ENCODE data around the gene NANOS3. TPM values are rescaled to one million over a fixed set of nuclear protein-coding genes. Genes with fewer than 3 reads are reported as not detected.
A peak's percentile ranks its signal among the peaks of the same experiment; 100 is the strongest.
"Not testable (repeated sequence)": the region's sequence is repeated elsewhere in the genome, so short reads cannot be mapped to it uniquely, and the experiment has no call there.

The NANOS3 gene
- total and polyA plus RNA-seq, 10 of the 15 experiments (the other 5 are each of a cell fraction or from before 2014, with no cell fraction given) = 0.31 to 1.7 (median 0.81) TPM

DNA sequence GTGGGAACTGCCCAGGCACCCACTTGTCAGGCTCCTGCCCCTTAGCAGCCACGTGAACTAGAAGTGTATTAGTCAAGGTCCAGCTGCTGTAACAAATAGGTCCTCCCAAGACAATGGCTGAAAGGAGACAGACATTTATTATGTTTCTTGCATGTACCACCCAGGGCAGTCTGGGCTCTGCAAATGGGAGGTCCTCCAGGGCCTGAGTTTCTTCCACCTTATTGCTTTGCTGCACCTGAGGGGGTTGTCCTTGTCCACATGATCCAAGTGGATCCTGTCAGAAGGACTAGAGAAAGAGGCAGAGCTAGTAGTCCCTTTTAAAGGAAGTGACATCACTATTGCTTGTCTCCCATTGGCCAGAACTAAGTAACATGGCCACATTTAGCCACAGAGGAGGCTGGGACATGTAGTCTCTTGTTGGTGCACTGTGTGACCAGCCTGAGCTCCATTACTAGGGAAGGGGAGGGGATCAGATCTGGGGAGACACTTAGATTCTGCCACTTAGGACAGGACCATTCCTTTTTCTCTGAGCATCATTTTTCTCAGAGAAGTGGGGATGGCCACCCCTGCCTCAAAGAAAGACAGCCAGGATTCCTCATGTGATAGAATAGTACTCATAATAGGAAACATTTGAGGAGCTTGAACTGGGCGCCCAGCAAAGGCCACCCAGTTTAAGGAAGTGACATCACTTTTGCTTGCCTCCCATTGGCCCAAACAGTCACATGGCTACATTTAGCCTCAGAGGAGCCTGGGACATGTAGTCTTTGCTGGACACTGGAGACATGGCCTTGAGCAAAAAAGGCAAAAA is 44.2 kb downstream of the NANOS3 start (continued):
- TF ChIP-seq IKZF1 (conservative IDR thresholded peaks at IDR 0.05) (0 out of 2 replicates have a peak, but pooled peaks have one; percentile 14), YY1 (IDR thresholded peaks at IDR 0.05; ENCODE audit: low read depth, low read length) (peak; percentile 90), HCFC1 (IDR thresholded peaks at IDR 0.05; ENCODE audit: low read length) (peak; percentile 74)
- TF ChIP-seq, protein P1, sequence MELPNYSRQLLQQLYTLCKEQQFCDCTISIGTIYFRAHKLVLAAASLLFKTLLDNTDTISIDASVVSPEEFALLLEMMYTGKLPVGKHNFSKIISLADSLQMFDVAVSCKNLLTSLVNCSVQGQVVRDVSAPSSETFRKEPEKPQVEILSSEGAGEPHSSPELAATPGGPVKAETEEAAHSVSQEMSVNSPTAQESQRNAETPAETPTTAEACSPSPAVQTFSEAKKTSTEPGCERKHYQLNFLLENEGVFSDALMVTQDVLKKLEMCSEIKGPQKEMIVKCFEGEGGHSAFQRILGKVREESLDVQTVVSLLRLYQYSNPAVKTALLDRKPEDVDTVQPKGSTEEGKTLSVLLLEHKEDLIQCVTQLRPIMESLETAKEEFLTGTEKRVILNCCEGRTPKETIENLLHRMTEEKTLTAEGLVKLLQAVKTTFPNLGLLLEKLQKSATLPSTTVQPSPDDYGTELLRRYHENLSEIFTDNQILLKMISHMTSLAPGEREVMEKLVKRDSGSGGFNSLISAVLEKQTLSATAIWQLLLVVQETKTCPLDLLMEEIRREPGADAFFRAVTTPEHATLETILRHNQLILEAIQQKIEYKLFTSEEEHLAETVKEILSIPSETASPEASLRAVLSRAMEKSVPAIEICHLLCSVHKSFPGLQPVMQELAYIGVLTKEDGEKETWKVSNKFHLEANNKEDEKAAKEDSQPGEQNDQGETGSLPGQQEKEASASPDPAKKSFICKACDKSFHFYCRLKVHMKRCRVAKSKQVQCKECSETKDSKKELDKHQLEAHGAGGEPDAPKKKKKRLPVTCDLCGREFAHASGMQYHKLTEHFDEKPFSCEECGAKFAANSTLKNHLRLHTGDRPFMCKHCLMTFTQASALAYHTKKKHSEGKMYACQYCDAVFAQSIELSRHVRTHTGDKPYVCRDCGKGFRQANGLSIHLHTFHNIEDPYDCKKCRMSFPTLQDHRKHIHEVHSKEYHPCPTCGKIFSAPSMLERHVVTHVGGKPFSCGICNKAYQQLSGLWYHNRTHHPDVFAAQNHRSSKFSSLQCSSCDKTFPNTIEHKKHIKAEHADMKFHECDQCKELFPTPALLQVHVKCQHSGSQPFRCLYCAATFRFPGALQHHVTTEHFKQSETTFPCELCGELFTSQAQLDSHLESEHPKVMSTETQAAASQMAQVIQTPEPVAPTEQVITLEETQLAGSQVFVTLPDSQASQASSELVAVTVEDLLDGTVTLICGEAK (IDR thresholded peaks at IDR 0.05; ENCODE audit: borderline replicate concordance) = peak; percentile 67; the same call in 1 of the 2 replicates
- TF ChIP-seq, protein P2, sequence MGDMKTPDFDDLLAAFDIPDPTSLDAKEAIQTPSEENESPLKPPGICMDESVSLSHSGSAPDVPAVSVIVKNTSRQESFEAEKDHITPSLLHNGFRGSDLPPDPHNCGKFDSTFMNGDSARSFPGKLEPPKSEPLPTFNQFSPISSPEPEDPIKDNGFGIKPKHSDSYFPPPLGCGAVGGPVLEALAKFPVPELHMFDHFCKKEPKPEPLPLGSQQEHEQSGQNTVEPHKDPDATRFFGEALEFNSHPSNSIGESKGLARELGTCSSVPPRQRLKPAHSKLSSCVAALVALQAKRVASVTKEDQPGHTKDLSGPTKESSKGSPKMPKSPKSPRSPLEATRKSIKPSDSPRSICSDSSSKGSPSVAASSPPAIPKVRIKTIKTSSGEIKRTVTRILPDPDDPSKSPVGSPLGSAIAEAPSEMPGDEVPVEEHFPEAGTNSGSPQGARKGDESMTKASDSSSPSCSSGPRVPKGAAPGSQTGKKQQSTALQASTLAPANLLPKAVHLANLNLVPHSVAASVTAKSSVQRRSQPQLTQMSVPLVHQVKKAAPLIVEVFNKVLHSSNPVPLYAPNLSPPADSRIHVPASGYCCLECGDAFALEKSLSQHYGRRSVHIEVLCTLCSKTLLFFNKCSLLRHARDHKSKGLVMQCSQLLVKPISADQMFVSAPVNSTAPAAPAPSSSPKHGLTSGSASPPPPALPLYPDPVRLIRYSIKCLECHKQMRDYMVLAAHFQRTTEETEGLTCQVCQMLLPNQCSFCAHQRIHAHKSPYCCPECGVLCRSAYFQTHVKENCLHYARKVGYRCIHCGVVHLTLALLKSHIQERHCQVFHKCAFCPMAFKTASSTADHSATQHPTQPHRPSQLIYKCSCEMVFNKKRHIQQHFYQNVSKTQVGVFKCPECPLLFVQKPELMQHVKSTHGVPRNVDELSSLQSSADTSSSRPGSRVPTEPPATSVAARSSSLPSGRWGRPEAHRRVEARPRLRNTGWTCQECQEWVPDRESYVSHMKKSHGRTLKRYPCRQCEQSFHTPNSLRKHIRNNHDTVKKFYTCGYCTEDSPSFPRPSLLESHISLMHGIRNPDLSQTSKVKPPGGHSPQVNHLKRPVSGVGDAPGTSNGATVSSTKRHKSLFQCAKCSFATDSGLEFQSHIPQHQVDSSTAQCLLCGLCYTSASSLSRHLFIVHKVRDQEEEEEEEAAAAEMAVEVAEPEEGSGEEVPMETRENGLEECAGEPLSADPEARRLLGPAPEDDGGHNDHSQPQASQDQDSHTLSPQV (IDR thresholded peaks at IDR 0.05) = no peak
- TF ChIP-seq, protein P3, sequence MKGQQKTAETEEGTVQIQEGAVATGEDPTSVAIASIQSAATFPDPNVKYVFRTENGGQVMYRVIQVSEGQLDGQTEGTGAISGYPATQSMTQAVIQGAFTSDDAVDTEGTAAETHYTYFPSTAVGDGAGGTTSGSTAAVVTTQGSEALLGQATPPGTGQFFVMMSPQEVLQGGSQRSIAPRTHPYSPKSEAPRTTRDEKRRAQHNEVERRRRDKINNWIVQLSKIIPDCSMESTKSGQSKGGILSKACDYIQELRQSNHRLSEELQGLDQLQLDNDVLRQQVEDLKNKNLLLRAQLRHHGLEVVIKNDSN (IDR thresholded peaks at IDR 0.05; ENCODE audit: borderline replicate concordance, extremely low read length, insufficient read depth, low read depth, low read length) = peak; percentile 84

DNA sequence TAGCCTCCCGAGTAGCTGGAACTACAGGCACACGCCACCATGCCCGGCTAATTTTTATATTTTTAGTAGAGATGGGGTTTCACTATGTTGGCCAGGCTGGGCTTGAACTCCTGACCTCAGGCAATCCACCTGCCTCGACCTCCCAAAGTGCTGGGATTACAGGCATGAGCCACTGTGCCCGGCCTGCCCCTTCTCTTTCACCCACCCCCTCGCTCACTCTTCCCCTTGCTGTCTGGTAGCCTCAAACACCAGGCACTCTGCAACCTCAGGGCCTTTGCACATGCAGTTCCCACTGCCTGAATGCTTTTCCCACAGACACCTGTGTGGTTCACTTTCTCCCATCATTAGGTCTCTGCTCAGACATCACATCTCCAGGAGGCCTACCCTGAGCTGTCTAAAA is 45.2 kb downstream of the NANOS3 start:
- H2AFZ ChIP-seq (ENCODE audit: control insufficient read depth, low read depth, low read length); H3K27me3 ChIP-seq (replicated peaks in 1 of 2; ENCODE audit: control insufficient read depth in 2 of 2, insufficient read depth in 2 of 2, low read length in 1 of 2); H3K4me1 ChIP-seq (ENCODE audit: control insufficient read depth, insufficient read depth, low read length); intact Hi-C loops (cut with micrococcal nuclease; ENCODE audit: unreplicated experiment); H3K9ac ChIP-seq (ENCODE audit: control insufficient read depth, insufficient read depth, low read length); H3K4me3 ChIP-seq; H3K4me2 ChIP-seq (ENCODE audit: control insufficient read depth, insufficient read depth); DNase-seq (ENCODE audit: low read depth, low spot score); H4K20me1 ChIP-seq (ENCODE audit: control insufficient read depth, insufficient read depth); RAD21 ChIA-PET (ENCODE audit: unreplicated experiment); FAIRE-seq; POLR2A ChIA-PET; ATAC-seq; in situ Hi-C loops (cut with MboI); BruUV-seq (replicated peaks); H3K27ac ChIP-seq (ENCODE audit: control insufficient read depth, insufficient read depth); H3K79me2 ChIP-seq (ENCODE audit: control insufficient read depth, insufficient read depth, low read length); H3K9me3 ChIP-seq (replicated peaks; ENCODE audit: control insufficient read depth, insufficient read depth, low read length): not testable (repeated sequence)
- SMC1A ChIA-PET (ENCODE audit: uncharacterized antibody, unreplicated experiment) = interaction anchor here (1.2 kb wide), 1 partner anchor 120 kb away, joined by 3 read pairs; no protein-coding TSS in a partner anchor
- 96% methylated on average over 5 of the region's 6 CpGs for WGBS (ENCODE audit: insufficient coverage, insufficient replicate concordance, low lambda C conversion rate, missing lambda C conversion rate)
- peaks cover 8 to 11% of the 10 kb centered on the region in 2 experiments; a peak in 3 of 4 replicates for H3K36me3 ChIP-seq (ENCODE audit: control insufficient read depth in 2 of 2, insufficient read depth in 2 of 2, low read length in 1 of 2)
- CTCF ChIA-PET = interaction anchor here (0.7 to 1.4 kb wide), 3 partner anchors 126 to 214 kb away, joined by 3 to 7 read pairs (median 3); partner anchors contain the start of gene ASF1B
